H1 (cell line): Measurements from ENCODE around the gene NR2F1-AS1. TPM values are rescaled to one million over a fixed set of nuclear protein-coding genes. Genes with fewer than 3 reads are reported as not detected.

Experiments
- CTCF ChIA-PET: fragments of 300-600 bp; sonication (Branson Sonifier 250); formaldehyde crosslinking; loops from one replicate; lab custom pipeline; 2021; ENCODE audit not compliant: partially characterized antibody; lab: Charles Lee
- POLR2A ChIA-PET: fragments of 300-600 bp; sonication (Branson Sonifier 250); formaldehyde crosslinking; loops from one replicate; lab custom pipeline; 2021; ENCODE audit warnings: inconsistent platforms; ENCODE audit not compliant: partially characterized antibody; lab: Charles Lee
- DNase-seq, 2 experiments: peaks; one replicate each; pipeline versions ENCODE4 v3.0.0 to v3.0.0-alpha.2; 2010 to 2022; ENCODE audit warnings: low spot score in 2 of 2, low read depth in 1 of 2, mixed read lengths in 1 of 2
- FAIRE-seq: peaks from 2 replicates; lab custom pipeline; 2011; peaks lifted over from hg19 to GRCh38; lab: Jason Lieb, UNC
- H2AFZ ChIP-seq: 2 replicates; pipeline ENCODE4 v1.8.1; 2012; ENCODE audit warnings: low read length, inconsistent platforms
- H2AK5ac ChIP-seq: 2 replicates; pipeline ENCODE4 v1.6.1; 2013; ENCODE audit warnings: low read depth, low read length
- H2BK120ac ChIP-seq: replicated peaks from 2 replicates; pipeline ENCODE3; 2013; ENCODE audit warnings: low read depth, low read length, inconsistent platforms
- H2BK12ac ChIP-seq: 2 replicates; pipeline ENCODE4 v1.6.1; 2013; ENCODE audit warnings: low read depth, low read length
- H2BK15ac ChIP-seq: 2 replicates; pipeline ENCODE4 v1.6.1; 2013; ENCODE audit warnings: low read length
- H2BK20ac ChIP-seq: 2 replicates; pipeline ENCODE4 v1.6.1; 2013; ENCODE audit warnings: low read length
- H2BK5ac ChIP-seq: 2 replicates; pipeline ENCODE4 v1.6.1; 2013; ENCODE audit warnings: low read depth, low read length
- H3K14ac ChIP-seq: 2 replicates; pipeline ENCODE4 v1.6.1; 2013; ENCODE audit warnings: inconsistent platforms; ENCODE audit not compliant: insufficient read length
- H3K18ac ChIP-seq: 2 replicates; pipeline ENCODE4 v1.6.1; 2013; ENCODE audit warnings: low read length; ENCODE audit errors: extremely low read depth
- H3K23ac ChIP-seq: 2 replicates; pipeline ENCODE4 v1.6.1; 2013; ENCODE audit warnings: inconsistent platforms; ENCODE audit not compliant: insufficient read length
- H3K23me2 ChIP-seq: 2 replicates; pipeline ENCODE4 v1.6.1; 2013; ENCODE audit warnings: low read depth, low read length
- H3K27ac ChIP-seq: 2 replicates; pipeline ENCODE4 v1.6.1; 2011; ENCODE audit warnings: low read depth, low read length, inconsistent platforms
- H3K27me3 ChIP-seq, 4 experiments: replicated peaks in 1 of 4; 1 replicate in 1 of 4; 2 replicates in 3 of 4; pipeline versions ENCODE4 v1.6.1 to v1.8.1; 2011 to 2013; ENCODE audit warnings: low read length in 3 of 4, mild to moderate bottlenecking in 3 of 4, inconsistent platforms in 2 of 4, mixed read lengths in 2 of 4, moderate library complexity in 1 of 4; ENCODE audit not compliant: control insufficient read depth in 3 of 4, insufficient read depth in 3 of 4; ENCODE audit errors: extremely low read depth in 1 of 4
- H3K36me3 ChIP-seq, 4 experiments: 2 replicates each; pipeline versions ENCODE4 v1.6.1 to v1.8.1; 2011 to 2013; ENCODE audit warnings: mild to moderate bottlenecking in 4 of 4, low read length in 3 of 4, moderate library complexity in 2 of 4, control low read depth in 1 of 4, inconsistent platforms in 1 of 4; ENCODE audit not compliant: insufficient read depth in 4 of 4, control insufficient read depth in 2 of 4
- H3K4ac ChIP-seq: replicated peaks from 2 replicates; pipeline ENCODE3; 2013; ENCODE audit warnings: low read length, low read depth, mixed read lengths, inconsistent platforms; ENCODE audit not compliant: insufficient read length
- H3K4me1 ChIP-seq, 4 experiments: replicated peaks in 1 of 4; 1 replicate in 1 of 4; 2 replicates in 3 of 4; pipeline versions ENCODE4 v1.6.1 to v1.8.1; 2011 to 2013; ENCODE audit warnings: low read length in 3 of 4, inconsistent platforms in 2 of 4, mixed read lengths in 1 of 4; ENCODE audit not compliant: insufficient read depth in 4 of 4, control insufficient read depth in 3 of 4
- H3K4me2 ChIP-seq, 2 experiments: 2 replicates each; pipeline versions ENCODE4 v1.6.1 to v1.8.1; 2011 to 2013; ENCODE audit warnings: low read depth in 2 of 2, low read length in 2 of 2, control low read depth in 1 of 2, inconsistent platforms in 1 of 2, mild to moderate bottlenecking in 1 of 2; ENCODE audit not compliant: insufficient read depth in 1 of 2
- H3K4me3 ChIP-seq, 4 experiments: fragments of 200-600, 300-600 bp in 1 of 4; sonication (generic), shearing (Covaris generic), sonication (Bioruptor Twin) in 1 of 4; 2 replicates each; pipeline versions ENCODE4 v1.5.1 to v1.8.1; 2011 to 2016; ENCODE audit warnings: low read length in 4 of 4, low read depth in 3 of 4, control low read depth in 2 of 4, inconsistent platforms in 2 of 4, mild to moderate bottlenecking in 2 of 4, mixed read lengths in 1 of 4, moderate library complexity in 1 of 4; ENCODE audit not compliant: insufficient read depth in 2 of 4; ENCODE audit errors: extremely low read depth in 1 of 4
- H3K56ac ChIP-seq: replicated peaks from 2 replicates; pipeline ENCODE3; 2013; ENCODE audit warnings: low read depth, mild to moderate bottlenecking, mixed read lengths, low read length, inconsistent platforms; ENCODE audit not compliant: insufficient read length
- H3K79me1 ChIP-seq: 2 replicates; pipeline ENCODE4 v1.6.1; 2013; ENCODE audit warnings: low read depth, low read length, control low read depth
- H3K79me2 ChIP-seq, 2 experiments: 2 replicates each; pipeline versions ENCODE4 v1.6.1 to v1.8.1; 2012 to 2013; ENCODE audit warnings: low read length in 2 of 2, mild to moderate bottlenecking in 2 of 2, inconsistent platforms in 1 of 2; ENCODE audit not compliant: insufficient read depth in 2 of 2, control insufficient read depth in 1 of 2
- H3K9ac ChIP-seq, 4 experiments: replicated peaks in 1 of 4; 1 replicate in 1 of 4; 2 replicates in 3 of 4; pipeline versions ENCODE4 v1.6.1 to v1.8.1; 2011 to 2013; ENCODE audit warnings: low read depth in 3 of 4, low read length in 3 of 4, control low read depth in 2 of 4, mild to moderate bottlenecking in 2 of 4, moderate library complexity in 2 of 4, inconsistent platforms in 1 of 4; ENCODE audit errors: extremely low read depth in 1 of 4
- H3K9me3 ChIP-seq, 2 experiments: 2 replicates each; pipeline versions ENCODE4 v1.6.1 to v1.8.1; 2012 to 2013; ENCODE audit warnings: mild to moderate bottlenecking in 2 of 2, moderate library complexity in 2 of 2, control low read depth in 1 of 2, inconsistent platforms in 1 of 2, low read depth in 1 of 2, low read length in 1 of 2, mixed read lengths in 1 of 2; ENCODE audit not compliant: insufficient read depth in 2 of 2
- H4K20me1 ChIP-seq, 2 experiments: replicated peaks in 1 of 2; 2 replicates each; pipeline versions ENCODE3 to v1.8.1; 2011 to 2013; ENCODE audit warnings: inconsistent platforms in 2 of 2, low read length in 2 of 2, mild to moderate bottlenecking in 1 of 2; ENCODE audit not compliant: insufficient read depth in 2 of 2, control insufficient read depth in 1 of 2
- H4K5ac ChIP-seq: 2 replicates; pipeline ENCODE4 v1.6.1; 2013; ENCODE audit warnings: low read length, low read depth, mixed read lengths, inconsistent platforms; ENCODE audit not compliant: insufficient read length
- H4K8ac ChIP-seq: 2 replicates; pipeline ENCODE4 v1.8.0; 2013; ENCODE audit warnings: mild to moderate bottlenecking, moderate library complexity, low read length, inconsistent platforms; ENCODE audit not compliant: insufficient read depth; ENCODE audit errors: extremely low read depth
- H4K91ac ChIP-seq: replicated peaks from 2 replicates; pipeline ENCODE3; 2013; ENCODE audit warnings: low read length, mixed read lengths, inconsistent platforms; ENCODE audit not compliant: insufficient read length
- BCL11A ChIP-seq, 2 experiments: IDR thresholded peaks; one replicate each; pipeline ENCODE4 v1.6.1; 2011; ENCODE audit warnings: low read depth in 2 of 2, low read length in 2 of 2, mild to moderate bottlenecking in 2 of 2
- EGR1 ChIP-seq: IDR thresholded peaks from 2 replicates; pipeline ENCODE4 v1.6.1; 2011; ENCODE audit warnings: low read depth, low read length, borderline replicate concordance
- EZH2 ChIP-seq: fragments of 200-600 bp; sonication (generic); IDR thresholded peaks from 2 replicates; pipeline ENCODE4 v1.7.1; 2012; ENCODE audit warnings: low read depth, mild to moderate bottlenecking, moderate library complexity, low read length, inconsistent platforms; ENCODE audit not compliant: severe bottlenecking
- GABPA ChIP-seq: IDR thresholded peaks from 2 replicates; pipeline ENCODE4 v1.6.1; 2011; ENCODE audit warnings: mild to moderate bottlenecking, low read length, moderate library complexity, borderline replicate concordance; ENCODE audit not compliant: insufficient read depth
- NANOG ChIP-seq: IDR thresholded peaks from 2 replicates; pipeline ENCODE4 v1.6.1; 2011; ENCODE audit warnings: low read length, low read depth, mild to moderate bottlenecking, inconsistent platforms; ENCODE audit not compliant: insufficient read depth, poor library complexity, severe bottlenecking
- PHF8 ChIP-seq: fragments of 200-600 bp; sonication (generic); conservative IDR thresholded peaks from 2 replicates; pipeline ENCODE4 v1.7.1; 2012; ENCODE audit warnings: low read depth, mild to moderate bottlenecking, inconsistent platforms, low read length, moderate library complexity
- POU5F1 ChIP-seq: IDR thresholded peaks from 2 replicates; pipeline ENCODE4 v1.6.1; 2011; ENCODE audit warnings: low read depth, mild to moderate bottlenecking, low read length, moderate library complexity
- SIN3A ChIP-seq, 2 experiments: IDR thresholded peaks in 1 of 2; conservative IDR thresholded peaks in 1 of 2; 2 replicates each; pipeline ENCODE4 v1.6.1; 2011 to 2012; ENCODE audit warnings: low read length in 2 of 2, improper control_type of control experiment in 1 of 2, low read depth in 1 of 2, mild to moderate bottlenecking in 1 of 2
- SP2 ChIP-seq: IDR thresholded peaks from 2 replicates; pipeline ENCODE4 v1.6.1; 2012; ENCODE audit warnings: mild to moderate bottlenecking, low read length, inconsistent platforms
- TEAD4 ChIP-seq: IDR thresholded peaks from 2 replicates; pipeline ENCODE4 v1.6.1; 2012; ENCODE audit warnings: low read depth, low read length, inconsistent platforms, mixed read lengths
- USF2 ChIP-seq: IDR thresholded peaks from 2 replicates; pipeline ENCODE4 v1.6.1; 2011; ENCODE audit warnings: low read length, improper control_type of control experiment
- WGBS, 2 experiments: shearing (Covaris generic) in 1 of 2; methylation state at CpG; one replicate each; pipeline versions ENCODE4 v1.1.6 to v1.1.7; 2013 to 2015; ENCODE audit warnings: low lambda C conversion rate in 2 of 2, mixed read lengths in 2 of 2, inconsistent platforms in 1 of 2, low coverage in 1 of 2, missing lambda C conversion rate in 1 of 2; ENCODE audit not compliant: insufficient replicate concordance in 2 of 2, insufficient coverage in 1 of 2, insufficient read length in 1 of 2; ENCODE audit errors: extremely low coverage in 1 of 2, missing lambda C conversion rate in 1 of 2; 5-methylcytosine and 5-hydroxymethylcytosine counted together
- polyA plus RNA-seq, 7 experiments: library from polyadenylated mRNA; depleted of rRNA in 3 of 7; stranded (reverse) in 5 of 7; unstranded in 2 of 7; fragments of >200 nt in 5 of 7; fragments of 200-250 nt in 2 of 7; gene quantifications; 1 replicate in 5 of 7; 2 replicates in 1 of 7; 4 replicates in 1 of 7; pipeline versions ENCODE4 v1.2.1 to v1.2.3, GENCODE V29; 2011 to 2013; ENCODE audit warnings: missing spikeins in 2 of 7, mixed read lengths in 2 of 7
- total RNA-seq: library from RNA; stranded (reverse); fragmentation: NEBNext Ultra II Directional; extraction: Animal tissue kit (Norgen Biotek cat#: 25700); gene quantifications from 2 replicates; pipeline ENCODE4 v1.2.1, GENCODE V29; 2021

The NR2F1-AS1 gene
- total and polyA plus RNA-seq, 2 of the 8 experiments (the other 6 are each of a cell fraction or from before 2014, with no cell fraction given) = 1.6 to 5.6 TPM

DNA sequence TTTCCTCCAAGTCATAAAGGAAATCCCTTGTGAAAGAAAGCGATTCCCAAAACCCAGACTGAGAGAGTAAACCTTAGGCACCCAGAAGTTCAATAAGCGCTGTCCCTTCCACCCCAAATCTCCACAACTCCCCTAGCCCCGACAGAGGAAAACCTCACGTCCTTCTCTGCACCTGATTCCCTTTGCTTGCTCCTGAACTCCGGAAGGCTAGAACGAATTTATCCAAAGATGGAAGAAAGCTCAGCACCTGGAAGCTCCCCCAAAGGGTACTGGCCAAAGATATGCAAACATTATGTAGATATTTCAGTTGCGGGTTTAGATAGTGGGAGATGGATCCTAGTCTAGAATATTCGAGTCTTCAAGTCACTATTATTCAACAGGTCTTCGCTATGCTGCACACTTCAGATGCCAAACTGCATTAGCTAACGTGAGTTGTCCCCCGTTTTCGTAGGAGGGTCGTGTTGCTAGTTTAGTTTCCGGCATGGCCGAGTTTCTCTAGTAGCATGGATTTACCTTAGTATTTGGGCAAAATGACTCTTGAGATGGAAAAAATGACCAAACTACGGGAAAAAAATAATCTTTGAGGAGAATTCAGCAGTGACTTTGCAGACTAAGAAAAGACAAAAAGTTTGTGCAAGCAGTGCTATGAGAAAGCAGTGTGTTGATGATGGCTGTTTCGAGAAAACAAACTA, 29.7 kb upstream of the NR2F1-AS1 start:
- Histone ChIP-seq H3K79me1 (no peaks in the 10 kb centered on the region), H3K4ac (no peak overlapping the region), H2AFZ (no peak overlapping the region), H2BK15ac (no peak overlapping the region), H2BK120ac (no peak overlapping the region), H3K14ac (no peak overlapping the region), H3K18ac (no peak overlapping the region), H3K36me3 (no peaks in the 10 kb centered on the region), H2BK20ac (no peak overlapping the region), H3K9ac (no peak overlapping the region), H2AK5ac (no peak overlapping the region), H4K91ac (no peak overlapping the region), H2BK5ac (no peak overlapping the region), H3K56ac (no peak overlapping the region), H3K27me3 (peaks cover 65 to 98% (median 85%) of the 10 kb centered on the region in 4 experiments), H4K5ac (no peak overlapping the region), H3K23ac (no peak overlapping the region), H3K4me1 (peaks cover 5 to 13% (median 10%) of the 10 kb centered on the region in 4 experiments; a peak in 6 of 7 replicates), H3K27ac (no peak overlapping the region), H2BK12ac (no peak overlapping the region), H3K4me2 (peak overlapping the region; percentile 21 to 31; a peak in 1 of 4 replicates), H3K23me2 (no peaks in the 10 kb centered on the region), H3K79me2 (no peaks in the 10 kb centered on the region), H3K4me3 (no peak overlapping the region; a peak in 2 of 8 replicates), H3K9me3 (no peaks in the 10 kb centered on the region), H4K20me1 (peaks cover 10 to 11% of the 10 kb centered on the region in 2 experiments), H4K8ac (no peak overlapping the region)
- no peak for DNase-seq
- POLR2A ChIA-PET = interaction anchor here (1.0 to 2.1 kb wide), 2 partner anchors 10 to 39 kb away, joined by 4 to 9 read pairs; no protein-coding TSS in a partner anchor
- peak; percentile 77 for FAIRE-seq
- 6% methylated on average over 17 of the region's 17 CpGs; no CpG with 5 or more reads in 1 of the 2 experiments for WGBS, 2 experiments
- CTCF ChIA-PET = interaction anchor here (0.6 to 2.6 kb wide), 6 partner anchors 10 to 172 kb away, joined by 3 to 16 read pairs (median 4); no protein-coding TSS in a partner anchor
- TF ChIP-seq USF2 = no peak
- TF ChIP-seq BCL11A (IDR thresholded peaks at IDR 0.05; ENCODE audit: low read depth in 2 of 2, low read length in 2 of 2) = no peak
- TF ChIP-seq TEAD4 = no peak
- TF ChIP-seq POU5F1 = no peak
- TF ChIP-seq PHF8 = no peak
- TF ChIP-seq NANOG = no peak
- no peak for TF ChIP-seq EGR1
- no peak for TF ChIP-seq SIN3A (conservative IDR thresholded peaks at IDR 0.05 in 1 of 2, IDR thresholded peaks at IDR 0.05 in 1 of 2; ENCODE audit: low read depth in 1 of 2, low read length in 2 of 2)
- TF ChIP-seq EZH2 = peak; percentile 22
- TF ChIP-seq GABPA = no peak
- TF ChIP-seq SP2 = no peak
